Tongue (tissue), 2 donors: ENCODE measurements around the gene DHRS9. TPM values are rescaled to one million over a fixed set of nuclear protein-coding genes. Genes with fewer than 3 reads are reported as not detected.

Experiments
- DNase-seq: peaks from one replicate; pipeline ENCODE4 v3.0.0-alpha.2; 2015
- total RNA-seq: library from RNA; depleted of rRNA; stranded (reverse); fragments of >200 nt; gene quantifications from one replicate; pipeline ENCODE4 v1.2.3, GENCODE V29; 2014

Gene DHRS9
- total RNA-seq, 1 donor from 2014 or later: 1.6 TPM

GRCh38 chr2:169065864-169066517 is 3.4 kb upstream of the DHRS9 start:
- DNase-seq: no peak

DNA sequence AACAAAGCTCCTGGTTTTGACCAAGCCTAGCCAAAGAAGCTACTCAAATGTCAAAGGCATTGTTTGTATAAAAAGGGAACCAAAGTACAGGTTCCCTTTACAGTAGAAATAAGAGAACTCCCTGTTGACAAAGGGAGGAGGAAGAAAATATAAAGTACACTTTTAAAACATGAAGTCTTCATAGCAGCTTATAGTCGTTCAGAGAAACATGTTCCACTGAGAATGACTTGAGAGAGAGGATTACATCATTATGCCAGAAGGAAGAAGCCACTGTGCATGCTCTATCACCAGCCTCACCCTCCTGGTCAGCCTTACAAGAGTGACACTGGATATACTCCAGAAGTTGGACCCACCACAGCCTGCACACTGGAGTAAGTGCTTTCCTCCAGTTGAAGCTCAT is 2.5 kb upstream of the DHRS9 start:
- no peak for DNase-seq

DNA sequence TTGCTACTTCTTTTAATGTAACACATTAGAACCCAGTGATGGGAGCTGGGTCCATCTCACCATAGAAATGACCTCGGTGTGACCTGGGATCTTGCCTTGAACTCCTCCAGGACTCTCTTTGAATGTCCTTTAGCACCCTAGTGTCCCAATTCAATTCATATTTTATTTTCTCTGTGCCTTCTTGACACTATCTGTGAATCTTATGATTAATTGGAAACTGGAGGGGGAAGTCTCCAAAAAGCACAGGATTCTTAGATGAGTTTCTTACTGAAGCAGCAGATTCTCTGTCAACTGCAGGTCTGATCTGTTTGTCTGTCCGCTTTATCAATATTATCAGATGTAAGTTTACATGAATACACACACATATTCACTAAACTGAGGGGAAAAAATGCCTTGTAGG is 470 bp downstream of the DHRS9 start:
- no peak for DNase-seq

- no peak for DNase-seq
Observed at GRCh38 chr2:169071455-169071854, 2.1 kb downstream of the DHRS9 start.

GRCh38 chr2:169072163-169072925 is 3.0 kb downstream of the DHRS9 start:
- no peak for DNase-seq

DNA sequence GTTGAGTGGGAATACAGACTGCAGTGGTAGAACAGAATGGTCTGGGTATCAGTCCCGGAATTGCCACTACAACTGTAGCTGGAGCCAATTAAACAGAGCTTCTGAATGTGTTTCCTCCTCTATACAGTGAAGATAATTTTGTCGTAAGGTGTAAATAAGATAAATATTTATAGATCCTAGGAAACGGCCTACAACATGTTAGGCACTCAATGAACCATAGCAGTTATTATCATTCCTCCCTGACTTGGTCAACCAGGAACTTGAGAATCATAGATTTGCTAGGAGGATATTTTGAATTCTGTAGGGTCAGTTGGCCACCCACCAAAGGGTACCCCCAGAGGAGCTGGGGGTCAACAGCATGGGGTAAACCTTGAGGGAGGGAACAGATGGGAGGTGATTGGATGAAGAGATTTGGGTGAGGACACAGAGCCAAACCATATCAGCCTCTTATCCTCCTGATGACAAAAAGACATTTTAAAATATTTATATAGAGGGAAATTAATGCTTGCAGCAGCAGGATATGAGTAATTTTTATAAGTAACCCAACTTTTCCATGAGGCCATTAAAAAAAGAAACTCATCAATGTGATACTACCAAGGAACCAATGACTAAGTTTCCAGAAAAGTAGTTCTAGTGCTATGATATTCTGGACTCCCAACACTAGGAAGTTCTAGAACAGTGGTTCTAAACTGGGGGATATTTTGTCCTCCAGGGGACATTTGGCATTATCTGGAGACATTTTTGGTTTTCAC is 4.0 kb downstream of the DHRS9 start:
- DNase-seq: no peak

GRCh38 chr2:169073963-169074751 is 4.8 kb downstream of the DHRS9 start:
- DNase-seq: no peak

- DNase-seq: no peak
Observed at GRCh38 chr2:169077674-169078240, 8.4 kb downstream of the DHRS9 start.

DNA sequence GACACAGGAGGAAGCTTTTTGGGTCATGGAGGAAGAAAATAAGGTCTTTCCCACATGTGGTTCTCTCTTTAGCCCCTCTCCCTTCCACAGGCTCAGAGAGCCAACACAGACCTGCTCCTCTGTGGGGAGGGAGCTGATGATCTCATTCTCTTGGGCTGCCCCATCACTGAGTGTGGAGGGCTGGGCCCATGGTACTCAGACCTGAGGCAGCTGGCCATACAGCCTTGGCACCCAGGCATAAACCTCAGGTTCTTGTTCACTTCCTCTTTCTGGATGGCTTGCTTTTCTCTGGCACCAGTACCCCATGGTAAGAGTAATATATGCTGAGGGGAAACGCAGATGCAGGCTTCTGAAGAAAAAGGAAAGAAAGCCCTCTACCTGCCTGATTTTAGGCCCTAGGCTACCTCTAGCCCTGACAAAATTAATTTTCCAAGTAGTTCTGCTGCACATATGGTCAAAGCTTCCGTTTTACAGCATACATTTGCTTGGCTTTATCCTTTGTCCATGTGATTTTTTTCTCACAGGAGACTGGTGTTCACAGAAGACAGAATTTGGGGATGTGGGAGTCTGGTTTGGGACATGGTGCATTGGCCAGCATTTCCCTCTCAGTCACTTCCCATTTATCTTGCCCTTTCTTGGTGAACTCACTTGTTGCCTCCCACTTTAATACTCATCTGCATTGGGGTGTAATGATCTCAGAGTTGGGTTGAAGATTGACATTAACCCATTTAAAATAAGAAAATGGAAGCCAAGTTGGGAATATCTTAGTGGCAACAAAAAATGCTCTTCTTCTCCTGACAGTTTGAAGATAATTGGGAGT is 11.1 kb downstream of the DHRS9 start:
- no peak for DNase-seq

DNA sequence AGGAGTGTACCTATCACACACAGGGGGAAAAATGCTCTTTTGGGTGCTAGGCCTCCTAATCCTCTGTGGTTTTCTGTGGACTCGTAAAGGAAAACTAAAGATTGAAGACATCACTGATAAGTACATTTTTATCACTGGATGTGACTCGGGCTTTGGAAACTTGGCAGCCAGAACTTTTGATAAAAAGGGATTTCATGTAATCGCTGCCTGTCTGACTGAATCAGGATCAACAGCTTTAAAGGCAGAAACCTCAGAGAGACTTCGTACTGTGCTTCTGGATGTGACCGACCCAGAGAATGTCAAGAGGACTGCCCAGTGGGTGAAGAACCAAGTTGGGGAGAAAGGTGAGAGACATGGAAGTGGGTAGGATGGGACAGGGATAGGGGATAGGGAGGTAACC is 12.2 kb downstream of the DHRS9 start:
- no peak for DNase-seq

DNA sequence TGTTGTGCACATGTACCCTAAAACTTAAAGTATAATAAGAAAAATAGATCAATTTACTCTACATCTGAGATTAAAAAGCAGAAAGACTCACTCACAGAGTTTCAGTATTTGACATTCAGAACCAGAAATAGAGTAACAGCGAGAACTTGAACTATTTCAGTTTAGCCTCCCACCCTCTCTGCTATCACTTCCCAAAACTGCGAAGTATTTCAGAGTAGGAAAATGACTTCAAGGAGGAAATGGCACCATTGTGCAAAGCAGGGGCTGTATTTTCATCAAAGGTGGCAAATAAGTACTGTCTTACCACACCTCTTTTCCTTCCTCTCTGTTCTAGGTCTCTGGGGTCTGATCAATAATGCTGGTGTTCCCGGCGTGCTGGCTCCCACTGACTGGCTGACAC is 13.6 kb downstream of the DHRS9 start:
- no peak for DNase-seq

DNA sequence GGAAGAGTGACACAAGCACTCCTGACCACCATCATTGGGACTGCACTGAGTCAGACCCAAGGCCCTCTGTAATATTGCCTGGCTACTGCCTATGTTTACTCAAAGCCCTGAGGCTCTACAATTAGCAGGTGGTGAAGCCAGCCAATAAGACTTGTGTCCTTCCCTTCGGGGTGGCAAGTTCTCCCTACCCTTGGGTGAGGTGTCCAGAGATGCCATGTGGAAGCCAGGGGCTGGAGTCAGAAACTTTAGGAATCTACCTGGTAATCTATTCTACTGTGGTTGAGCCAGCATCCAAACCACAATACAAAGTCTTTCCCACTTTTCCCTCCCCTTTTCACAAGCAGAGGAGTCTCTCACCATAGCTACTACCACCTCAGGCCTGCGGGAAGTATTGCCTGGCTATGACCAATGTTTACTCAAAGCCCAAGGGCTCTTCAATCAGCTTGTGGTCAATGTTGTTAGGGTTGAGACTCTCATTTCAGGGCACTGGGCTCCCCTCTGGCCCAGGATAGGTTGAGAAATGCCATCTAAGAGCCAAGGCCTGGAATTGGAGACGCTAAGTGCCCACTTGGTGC is 17.6 kb downstream of the DHRS9 start:
- DNase-seq: no peak

DNA sequence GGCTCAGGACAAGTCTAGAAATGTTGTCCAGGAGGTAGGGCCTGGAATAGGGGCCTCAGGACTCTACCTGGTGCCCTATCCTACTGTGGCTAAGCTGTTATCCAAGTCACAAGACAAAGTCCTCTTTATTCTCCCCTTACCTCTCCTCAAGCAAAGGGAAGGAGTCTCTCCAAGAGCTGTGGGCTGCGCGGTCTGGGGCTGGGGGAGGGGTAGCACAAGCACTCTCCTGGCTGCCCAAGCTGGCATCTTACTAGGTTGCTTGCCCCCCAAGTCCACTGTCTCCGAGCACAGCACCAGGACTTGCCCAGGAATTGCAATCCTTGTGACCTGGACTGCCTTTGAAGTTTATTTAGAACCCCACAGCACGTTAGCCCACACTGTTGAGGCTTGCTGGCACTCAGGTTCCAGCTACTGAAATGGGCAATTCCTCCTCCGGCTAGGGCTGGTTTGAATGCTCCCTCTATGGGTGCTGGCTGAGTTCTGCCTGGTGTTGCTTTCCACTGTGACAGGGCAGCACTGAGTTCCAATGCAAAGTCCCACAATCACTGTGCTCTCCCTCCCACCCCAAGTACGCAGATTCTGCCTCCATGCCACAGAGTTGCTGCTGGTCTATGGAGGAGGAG is 18.5 kb downstream of the DHRS9 start:
- no peak for DNase-seq

- no peak for DNase-seq
Observed at GRCh38 chr2:169089182-169089581, 19.8 kb downstream of the DHRS9 start.

DNA sequence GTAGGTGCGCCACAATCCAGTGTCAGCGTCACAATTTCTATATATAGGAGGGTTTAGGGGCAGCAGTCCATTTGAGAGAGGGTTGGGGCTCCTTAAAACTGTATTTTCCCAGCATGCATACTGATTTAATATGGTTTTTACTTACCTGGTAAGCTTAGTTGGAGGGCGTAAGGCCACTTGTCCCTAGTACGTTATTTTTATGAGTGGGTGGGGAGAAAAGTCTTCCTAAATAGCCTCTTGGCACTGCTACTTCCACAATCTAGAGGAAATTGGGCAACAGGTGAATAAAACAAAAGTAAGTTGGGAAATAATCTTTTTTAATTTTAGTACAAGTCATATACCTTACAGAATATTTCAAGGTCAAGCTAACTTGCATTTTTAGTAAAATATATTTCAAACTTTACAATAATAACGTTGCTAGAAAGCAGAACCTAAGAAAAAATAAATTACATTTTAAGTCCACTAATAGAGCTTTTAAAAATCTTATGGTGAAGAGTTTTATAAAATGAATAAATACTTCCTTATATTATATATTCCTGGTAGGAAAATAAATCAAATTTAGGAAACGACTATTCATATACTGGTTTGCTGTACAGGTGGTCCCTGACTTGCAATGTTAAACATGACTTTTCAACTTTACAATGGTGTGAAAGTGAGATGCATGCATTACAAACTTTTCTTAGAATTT is 20.9 kb downstream of the DHRS9 start:
- no peak for DNase-seq

GRCh38 chr2:169091256-169091655 is 21.9 kb downstream of the DHRS9 start:
- no peak for DNase-seq

DNA sequence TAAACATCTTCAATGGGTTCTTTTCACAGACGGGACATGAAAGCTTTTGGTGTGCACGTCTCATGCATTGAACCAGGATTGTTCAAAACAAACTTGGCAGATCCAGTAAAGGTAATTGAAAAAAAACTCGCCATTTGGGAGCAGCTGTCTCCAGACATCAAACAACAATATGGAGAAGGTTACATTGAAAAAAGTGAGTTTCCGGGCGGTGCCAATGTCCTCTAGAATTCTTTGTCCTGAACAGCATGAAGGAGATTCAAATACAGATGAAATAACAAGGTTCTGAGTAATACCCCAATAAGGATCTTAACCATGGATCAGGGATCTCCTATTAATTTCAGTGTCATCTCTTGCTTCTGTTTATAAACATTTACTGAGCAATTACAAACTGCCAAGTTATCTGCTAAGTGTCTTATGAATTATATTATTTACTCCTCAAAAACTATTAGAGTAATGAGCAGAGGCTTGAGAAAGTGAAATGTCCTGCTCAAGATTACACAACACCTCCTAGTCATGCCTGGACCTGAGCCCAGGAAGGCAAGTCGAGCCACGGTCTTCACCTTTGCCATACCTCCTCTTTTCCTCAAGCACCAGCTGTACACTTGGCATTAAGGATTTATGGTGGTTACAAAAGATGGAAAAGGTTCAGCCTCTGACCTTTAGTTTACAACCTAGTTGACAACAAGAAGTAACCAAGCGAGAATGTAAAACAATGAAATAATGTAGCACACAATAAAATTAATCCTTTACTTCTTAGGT is 22.6 kb downstream of the DHRS9 start:
- DNase-seq: no peak

DNA sequence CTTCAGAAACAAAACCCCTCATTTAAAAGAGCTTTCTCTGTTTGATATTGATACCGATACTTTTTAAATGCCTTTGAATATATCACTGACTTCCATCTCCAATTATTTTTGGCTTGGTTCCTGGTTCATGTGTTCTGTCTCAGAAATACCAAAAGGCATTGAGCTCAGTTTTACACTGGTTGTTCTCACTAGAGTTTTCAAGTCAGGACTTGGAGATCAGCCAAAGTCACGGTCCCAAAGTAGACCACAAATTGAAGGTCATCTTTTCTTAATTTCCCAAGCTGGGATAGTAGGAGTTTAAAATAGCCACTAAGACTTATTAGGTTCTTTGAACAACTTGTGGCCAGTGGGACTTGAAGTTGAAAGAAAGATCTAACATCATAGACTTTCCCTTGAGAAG is 24.2 kb downstream of the DHRS9 start:
- no peak for DNase-seq

- no peak for DNase-seq
Observed at GRCh38 chr2:169094676-169095075, 25.3 kb downstream of the DHRS9 start.
